Daoy (cell line): ENCODE data around the gene HSPA4. TPM values are rescaled to one million over a fixed set of nuclear protein-coding genes. Genes with fewer than 3 reads are reported as not detected.
"Not testable (repeated sequence)": the region's sequence is repeated elsewhere in the genome, so short reads cannot be mapped to it uniquely, and the experiment has no call there.

Experiments used
- DNase-seq: peaks from one replicate; pipeline ENCODE4 v3.0.0-alpha.2; 2015; ENCODE audit warnings: low read depth
- total RNA-seq: library from RNA; depleted of rRNA; stranded (reverse); fragments of >200 nt; shearing (Covaris generic); gene quantifications from 2 replicates; pipeline ENCODE4 v1.2.3, GENCODE V29; 2014; rRNA removed

Gene HSPA4
- total RNA-seq = 259 and 294 TPM in 2 replicates

- DNase-seq = peak; percentile 99
These were observed at the start of gene HSPA4 for GRCh38 chr5:133051542-133052316. Gene HSPA4, plus strand, starts transcription at chr5:133052013. Its CDS starts 238 bp downstream, at chr5:133052251.

- DNase-seq = no peak
These were observed 45.2 kb upstream of the HSPA4 start for GRCh38 chr5:133006653-133007052.

- DNase-seq = not testable (repeated sequence)
These were observed 43.4 kb upstream of the HSPA4 start for GRCh38 chr5:133008455-133008854.

GRCh38 chr5:133015466-133015865, 36.3 kb upstream of the HSPA4 start:
- no peak for DNase-seq

GRCh38 chr5:133017964-133018363, 33.8 kb upstream of the HSPA4 start:
- no peak for DNase-seq

GRCh38 chr5:133019471-133019870, 32.3 kb upstream of the HSPA4 start:
- not testable (repeated sequence) for DNase-seq

- peak; percentile 95 for DNase-seq
These were observed 25.8 kb upstream of the HSPA4 start, which contains the start of gene ZCCHC10 for GRCh38 chr5:133025804-133026663. Gene ZCCHC10, minus strand, starts transcription at chr5:133026549. Its CDS starts 12 bp downstream, at chr5:133026537.

- no peak for DNase-seq
These were observed 25.1 kb upstream of the HSPA4 start for GRCh38 chr5:133026664-133027153.

GRCh38 chr5:133029416-133029815, 22.4 kb upstream of the HSPA4 start:
- DNase-seq = no peak

GRCh38 chr5:133030343-133031005, 21.3 kb upstream of the HSPA4 start:
- no peak for DNase-seq

GRCh38 chr5:133032852-133033742, 18.7 kb upstream of the HSPA4 start:
- DNase-seq = peak; percentile 13

GRCh38 chr5:133034064-133034463, 17.7 kb upstream of the HSPA4 start:
- DNase-seq = no peak

GRCh38 chr5:133035224-133035623, 16.6 kb upstream of the HSPA4 start:
- no peak for DNase-seq

GRCh38 chr5:133036677-133037076, 15.1 kb upstream of the HSPA4 start:
- DNase-seq = not testable (repeated sequence)

- no peak for DNase-seq
These were observed 10.5 kb upstream of the HSPA4 start for GRCh38 chr5:133041157-133041784.

GRCh38 chr5:133041910-133042309, 9.9 kb upstream of the HSPA4 start:
- DNase-seq = peak; percentile 62

GRCh38 chr5:133046560-133046959, 5.3 kb upstream of the HSPA4 start:
- not testable (repeated sequence) for DNase-seq

- DNase-seq = no peak
These were observed 4.4 kb upstream of the HSPA4 start for GRCh38 chr5:133047404-133047803.

GRCh38 chr5:133048993-133049725, 2.7 kb upstream of the HSPA4 start:
- DNase-seq = no peak

- DNase-seq = no peak
These were observed 2.1 kb upstream of the HSPA4 start for GRCh38 chr5:133049726-133050048.
